ENCODE results near the gene LCE4A.
"Not testable (repeated sequence)": the region's sequence is repeated elsewhere in the genome, so short reads cannot be mapped to it uniquely, and the experiment has no call there.

The LCE4A gene

GRCh38 chr1:152707860-152708259 is at the start of gene LCE4A:
TSS of gene LCE4A (plus strand) at chr1:152708160. CDS start at chr1:152709076, 916 bp downstream.
- no peak for DNase-seq

GRCh38 chr1:152658649-152659048 is 49.3 kb upstream of the LCE4A start:
- DNase-seq = no peak

GRCh38 chr1:152663098-152663497 is 44.9 kb upstream of the LCE4A start, which contains the start of gene LCE2D:
TSS of gene LCE2D (plus strand) at chr1:152663380. CDS start at chr1:152664106, 726 bp downstream.
- DNase-seq = no peak

GRCh38 chr1:152666171-152666570 is 41.8 kb upstream of the LCE4A start:
- DNase-seq = not testable (repeated sequence)

- no peak for DNase-seq
These were observed 40.3 kb upstream of the LCE4A start for GRCh38 chr1:152667648-152668047.

- DNase-seq = no peak
These were observed 34.9 kb upstream of the LCE4A start for GRCh38 chr1:152673016-152673415.

- not testable (repeated sequence) for DNase-seq
These were observed 33.0 kb upstream of the LCE4A start, which contains the start of gene LCE2C for GRCh38 chr1:152674983-152675382. TSS of gene LCE2C (plus strand) at chr1:152675279. CDS start at chr1:152676016, 737 bp downstream.

- no peak for DNase-seq
These were observed 28.5 kb upstream of the LCE4A start for GRCh38 chr1:152679459-152679858.

- DNase-seq = no peak
These were observed 26.3 kb upstream of the LCE4A start for GRCh38 chr1:152681616-152682015.

GRCh38 chr1:152683846-152684245 is 24.1 kb upstream of the LCE4A start:
- DNase-seq = no peak

GRCh38 chr1:152685823-152686222 is 22.1 kb upstream of the LCE4A start, which contains the start of gene LCE2B:
TSS of gene LCE2B (plus strand) at chr1:152686123. CDS start at chr1:152686844, 721 bp downstream.
- not testable (repeated sequence) for DNase-seq

- DNase-seq = no peak
These were observed 10.0 kb upstream of the LCE4A start, which contains the start of gene LCE2A for GRCh38 chr1:152697701-152698600. TSS of gene LCE2A (plus strand) at chr1:152698345. CDS start at chr1:152698902, 557 bp downstream.

GRCh38 chr1:152699746-152700145 is 8.2 kb upstream of the LCE4A start:
- no peak for DNase-seq

- no peak for DNase-seq
These were observed 10.3 kb downstream of the LCE4A start for GRCh38 chr1:152718238-152718637.

GRCh38 chr1:152725261-152725660 is 17.3 kb downstream of the LCE4A start:
- DNase-seq = no peak

GRCh38 chr1:152728986-152729385 is 21.0 kb downstream of the LCE4A start:
- no peak for DNase-seq

- no peak for DNase-seq
These were observed 27.7 kb downstream of the LCE4A start for GRCh38 chr1:152735648-152736047.

GRCh38 chr1:152737997-152738396 is 30.0 kb downstream of the LCE4A start:
- no peak for DNase-seq

GRCh38 chr1:152739841-152740240 is 31.9 kb downstream of the LCE4A start:
- DNase-seq = no peak

GRCh38 chr1:152741656-152742055 is 33.7 kb downstream of the LCE4A start:
- no peak for DNase-seq

GRCh38 chr1:152743371-152744145 is 35.6 kb downstream of the LCE4A start:
- no peak for DNase-seq

- no peak for DNase-seq
These were observed 37.3 kb downstream of the LCE4A start for GRCh38 chr1:152745289-152745704.

- no peak for DNase-seq
These were observed 37.9 kb downstream of the LCE4A start for GRCh38 chr1:152745765-152746444.

All from femur (tissue), 1 donor.